ENCODE results near the gene GRK4. TPM values are rescaled to one million over a fixed set of nuclear protein-coding genes. Genes with fewer than 3 reads are reported as not detected.

Gene GRK4
- total and polyA plus RNA-seq, 4 donors: 1.0 to 2.2 (median 1.8) TPM

- Histone ChIP-seq H3K4me1 (ENCODE audit: control insufficient read depth in 4 of 4, insufficient read depth in 4 of 4, low read length in 3 of 4) (peaks cover 9 to 29% (median 20%) of the 10 kb centered on the region in 4 donors), H3K27ac (ENCODE audit: low read depth in 1 of 2, low read length in 2 of 2) (no peak overlapping the region), H3K27me3 (ENCODE audit: control insufficient read depth in 4 of 4, insufficient read depth in 4 of 4, low read length in 3 of 4) (no peaks in the 10 kb centered on the region), H3K9me3 (ENCODE audit: control insufficient read depth in 4 of 4, low read length in 3 of 4) (no peaks in the 10 kb centered on the region), H3K4me3 (ENCODE audit: low read depth in 1 of 3, low read length in 3 of 3) (no peak overlapping the region), H3K9ac (ENCODE audit: low read depth in 1 of 2, low read length in 2 of 2) (no peak overlapping the region), H3K36me3 (ENCODE audit: control insufficient read depth in 4 of 4, insufficient read depth in 3 of 4, low read depth in 1 of 4, low read length in 3 of 4) (peaks cover 20 to 39% (median 25%) of the 10 kb centered on the region in 4 donors)
- TF ChIP-seq SP1 (IDR thresholded peaks at IDR 0.05) (no peak), TAF1 (conservative IDR thresholded peaks at IDR 0.05) (no peak), RAD21 (IDR thresholded peaks at IDR 0.05) (no peak), FOXA1 (IDR thresholded peaks at IDR 0.05) (no peak), MAX (IDR thresholded peaks at IDR 0.05) (no peak), ATF3 (IDR thresholded peaks at IDR 0.05) (no peak), HNF4A (conservative IDR thresholded peaks at IDR 0.05) (no peak), FOXA2 (IDR thresholded peaks at IDR 0.05) (no peak), REST (IDR thresholded peaks at IDR 0.05) (no peak), RXRA (IDR thresholded peaks at IDR 0.05) (no peak), JUND (IDR thresholded peaks at IDR 0.05) (no peak), GABPA (IDR thresholded peaks at IDR 0.05 in 1 of 2, conservative IDR thresholded peaks at IDR 0.05 in 1 of 2) (no peak), HNF4G (IDR thresholded peaks at IDR 0.05) (no peak), NR2F2 (IDR thresholded peaks at IDR 0.05) (no peak), ZBTB33 (IDR thresholded peaks at IDR 0.05) (no peak), CTCF (IDR thresholded peaks at IDR 0.05; ENCODE audit: low read depth, low read length, missing input control) (no peak), EGR1 (IDR thresholded peaks at IDR 0.05; ENCODE audit: low read depth in 2 of 2) (no peak), YY1 (IDR thresholded peaks at IDR 0.05) (no peak)
- WGBS: 81% methylated on average over 6 of the region's 6 CpGs
- DNase-seq (ENCODE audit: low spot score): no peak
Measured at GRCh38 chr4:2936773-2937145, 26.6 kb upstream of the GRK4 start.

Measured in liver (tissue), 9 donors.